Endodermal cell (in vitro differentiated cells): ENCODE results near the gene MRC2. TPM values are rescaled to one million over a fixed set of nuclear protein-coding genes. Genes with fewer than 3 reads are reported as not detected.

Experiments
- DNase-seq: peaks from one replicate; pipeline ENCODE4 v3.0.0-alpha.2; 2017
- H3K27ac ChIP-seq: 2 replicates; pipeline ENCODE4 v1.5.1; 2013; ENCODE audit warnings: mild to moderate bottlenecking, low read depth, low read length, moderate library complexity
- H3K27me3 ChIP-seq: 2 replicates; pipeline ENCODE4 v1.6.1; 2013; ENCODE audit warnings: mild to moderate bottlenecking, low read length, moderate library complexity; ENCODE audit not compliant: insufficient read depth, control insufficient read depth, poor library complexity, severe bottlenecking
- H3K36me3 ChIP-seq: 2 replicates; pipeline ENCODE4 v1.7.0; 2013; ENCODE audit warnings: mild to moderate bottlenecking, low read length, moderate library complexity; ENCODE audit not compliant: control insufficient read depth, insufficient read depth
- H3K4me1 ChIP-seq: one replicate; pipeline ENCODE4 v1.7.0; 2013; ENCODE audit warnings: low read length; ENCODE audit not compliant: control insufficient read depth, insufficient read depth
- H3K4me3 ChIP-seq: 2 replicates; pipeline ENCODE4 v1.5.1; 2013; ENCODE audit warnings: mild to moderate bottlenecking, low read length, moderate library complexity
- H3K9ac ChIP-seq: 2 replicates; pipeline ENCODE4 v1.6.1; 2013; ENCODE audit warnings: mild to moderate bottlenecking, low read length, moderate library complexity; ENCODE audit not compliant: poor library complexity, severe bottlenecking; ENCODE audit errors: extremely low read depth
- H3K9me3 ChIP-seq: 2 replicates; pipeline ENCODE4 v1.6.1; 2013; ENCODE audit warnings: mild to moderate bottlenecking, low read length, moderate library complexity; ENCODE audit not compliant: control insufficient read depth
- H3K27ac Mint-ChIP-seq: 2 replicates; pipeline ENCODE4 v1.8.0; 2020; ENCODE audit warnings: mixed read lengths
- H3K27me3 Mint-ChIP-seq: 2 replicates; pipeline ENCODE4 v1.8.0; 2021; ENCODE audit warnings: mild to moderate bottlenecking, mixed read lengths; ENCODE audit not compliant: insufficient read depth
- H3K36me3 Mint-ChIP-seq: 2 replicates; pipeline ENCODE4 v1.8.0; 2020; ENCODE audit warnings: low read depth, mixed read lengths
- H3K4me1 Mint-ChIP-seq: 2 replicates; pipeline ENCODE4 v1.8.0; 2020; ENCODE audit warnings: mixed read lengths
- H3K4me3 Mint-ChIP-seq: 2 replicates; pipeline ENCODE4 v1.8.0; 2020; ENCODE audit warnings: mild to moderate bottlenecking, moderate library complexity, mixed read lengths
- H3K9me3 Mint-ChIP-seq: 2 replicates; pipeline ENCODE4 v1.8.0; 2020; ENCODE audit warnings: mild to moderate bottlenecking, mixed read lengths
- WGBS, 2 experiments: methylation state at CpG; one replicate each; pipeline versions ENCODE4 v1.1.5 to v1.1.7; 2013; ENCODE audit warnings: missing lambda C conversion rate in 2 of 2, mixed read lengths in 1 of 2; ENCODE audit not compliant: insufficient coverage in 1 of 2, insufficient read length in 1 of 2; 5-methylcytosine and 5-hydroxymethylcytosine counted together
- total RNA-seq, 2 donors: library from RNA; stranded (reverse); fragmentation: NEBNext Ultra II Directional in 1 of 2; extraction: Animal tissue kit (Norgen Biotek cat#: 25700) in 1 of 2; gene quantifications; 2 replicates in 1 of 2; 3 replicates in 1 of 2; pipeline ENCODE4 v1.2.1, GENCODE V29; 2021
- TF ChIP-seq, protein P1 (sequence below): fragments of 200-600 bp; sonication (generic); conservative IDR thresholded peaks from 2 replicates; pipeline ENCODE4 v1.5.0; 2021; ENCODE audit warnings: antibody characterized with exemption, mild to moderate bottlenecking

MRC2 gene
- total RNA-seq, 2 donors from 2014 or later = 103 to 165 TPM

GRCh38 chr17:62674841-62675240, 47.4 kb downstream of the MRC2 start:
- Mint-ChIP-seq H3K4me3 (no peak overlapping the region), H3K27ac (no peak overlapping the region), H3K27me3 (no peaks in the 10 kb centered on the region), H3K9me3 (no peaks in the 10 kb centered on the region), H3K36me3 (peaks cover 54% of the 10 kb centered on the region), H3K4me1 (no peaks in the 10 kb centered on the region)
- TF ChIP-seq, protein P1, sequence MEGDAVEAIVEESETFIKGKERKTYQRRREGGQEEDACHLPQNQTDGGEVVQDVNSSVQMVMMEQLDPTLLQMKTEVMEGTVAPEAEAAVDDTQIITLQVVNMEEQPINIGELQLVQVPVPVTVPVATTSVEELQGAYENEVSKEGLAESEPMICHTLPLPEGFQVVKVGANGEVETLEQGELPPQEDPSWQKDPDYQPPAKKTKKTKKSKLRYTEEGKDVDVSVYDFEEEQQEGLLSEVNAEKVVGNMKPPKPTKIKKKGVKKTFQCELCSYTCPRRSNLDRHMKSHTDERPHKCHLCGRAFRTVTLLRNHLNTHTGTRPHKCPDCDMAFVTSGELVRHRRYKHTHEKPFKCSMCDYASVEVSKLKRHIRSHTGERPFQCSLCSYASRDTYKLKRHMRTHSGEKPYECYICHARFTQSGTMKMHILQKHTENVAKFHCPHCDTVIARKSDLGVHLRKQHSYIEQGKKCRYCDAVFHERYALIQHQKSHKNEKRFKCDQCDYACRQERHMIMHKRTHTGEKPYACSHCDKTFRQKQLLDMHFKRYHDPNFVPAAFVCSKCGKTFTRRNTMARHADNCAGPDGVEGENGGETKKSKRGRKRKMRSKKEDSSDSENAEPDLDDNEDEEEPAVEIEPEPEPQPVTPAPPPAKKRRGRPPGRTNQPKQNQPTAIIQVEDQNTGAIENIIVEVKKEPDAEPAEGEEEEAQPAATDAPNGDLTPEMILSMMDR = no peak
- Histone ChIP-seq H3K4me1 (no peaks in the 10 kb centered on the region), H3K27ac (no peak overlapping the region), H3K4me3 (no peak overlapping the region), H3K36me3 (peaks cover 52% of the 10 kb centered on the region), H3K27me3 (no peaks in the 10 kb centered on the region), H3K9me3 (no peaks in the 10 kb centered on the region), H3K9ac (no peak overlapping the region)
- DNase-seq = no peak
- WGBS, 2 experiments = 96% methylated on average over 3 of the region's 3 CpGs; no CpG with 5 or more reads in 1 of the 2 experiments

DNA sequence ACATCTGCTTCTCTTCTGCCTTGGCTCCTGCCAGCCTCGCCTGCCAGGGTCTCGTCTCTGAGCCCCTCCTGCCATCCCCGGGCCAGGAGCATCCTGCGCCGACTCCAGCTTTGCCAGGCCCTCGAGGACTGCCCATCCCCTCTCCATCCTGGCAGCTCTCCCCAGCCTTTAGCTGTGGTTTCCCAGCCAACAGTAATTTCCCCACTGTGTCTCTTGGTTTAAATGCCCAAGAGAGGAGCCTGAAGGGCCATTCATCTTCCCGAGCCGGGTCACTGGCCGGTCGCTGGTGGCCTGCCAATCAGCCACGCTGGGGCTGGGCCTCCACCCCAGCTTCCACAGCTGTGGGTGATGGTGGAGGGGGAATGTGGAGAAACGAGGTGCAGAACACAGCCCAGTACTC, 47.8 kb downstream of the MRC2 start:
- Mint-ChIP-seq H3K9me3 (no peaks in the 10 kb centered on the region), H3K4me3 (no peak overlapping the region), H3K4me1 (no peaks in the 10 kb centered on the region), H3K27ac (no peak overlapping the region), H3K27me3 (no peaks in the 10 kb centered on the region), H3K36me3 (peaks cover 55% of the 10 kb centered on the region)
- no peak overlapping the region for H3K9ac ChIP-seq
- no peaks in the 10 kb centered on the region for H3K4me1 ChIP-seq
- H3K36me3 ChIP-seq = peaks cover 49% of the 10 kb centered on the region
- DNase-seq = no peak
- H3K27me3 ChIP-seq = no peaks in the 10 kb centered on the region
- no peak overlapping the region for H3K4me3 ChIP-seq
- H3K9me3 ChIP-seq = no peaks in the 10 kb centered on the region
- 94 to 95% methylated on average over 6 to 12 of the region's 12 CpGs for WGBS, 2 experiments
- no peak overlapping the region for H3K27ac ChIP-seq
- TF ChIP-seq, protein P1 = no peak

- Mint-ChIP-seq H3K27ac (no peak overlapping the region), H3K27me3 (no peaks in the 10 kb centered on the region), H3K4me3 (no peak overlapping the region), H3K4me1 (no peaks in the 10 kb centered on the region), H3K9me3 (no peaks in the 10 kb centered on the region), H3K36me3 (peaks cover 54% of the 10 kb centered on the region)
- peak; percentile 43 for DNase-seq
- TF ChIP-seq, protein P1 = no peak
- H3K27me3 ChIP-seq = no peaks in the 10 kb centered on the region
- H3K4me3 ChIP-seq = no peak overlapping the region
- no peak overlapping the region for H3K9ac ChIP-seq
- no peak overlapping the region for H3K27ac ChIP-seq
- no peaks in the 10 kb centered on the region for H3K9me3 ChIP-seq
- H3K36me3 ChIP-seq = peaks cover 49% of the 10 kb centered on the region
- no peaks in the 10 kb centered on the region for H3K4me1 ChIP-seq
- 96 to 98% methylated on average over 3 to 4 of the region's 4 CpGs for WGBS, 2 experiments
Measured at GRCh38 chr17:62675701-62676100, 48.2 kb downstream of the MRC2 start.
